SH-SY5Y (cell line): ENCODE results near the gene CADM2.

Experiments used
- GATA2 ChIP-seq: IDR thresholded peaks from 2 replicates; pipeline ENCODE4 v1.6.1; 2011; ENCODE audit warnings: mild to moderate bottlenecking, low read depth, low read length
- GATA3 ChIP-seq: IDR thresholded peaks from 2 replicates; pipeline ENCODE4 v1.6.1; 2011; ENCODE audit warnings: low read depth, mild to moderate bottlenecking, low read length, moderate library complexity

- TF ChIP-seq GATA2 (no peak), GATA3 (no peak)
Measured at GRCh38 chr3:85483986-85484385, 525.2 kb downstream of the CADM2 start.
